NB4 (cell line): ENCODE results near the gene KLHL13.

Experiments used
- CTCF ChIP-seq: IDR thresholded peaks from one replicate; pipeline ENCODE4 v1.5.1; 2012; ENCODE audit warnings: low read depth, low read length
- MAX ChIP-seq: IDR thresholded peaks from 2 replicates; pipeline ENCODE4 v1.6.1; 2011; ENCODE audit warnings: low read depth, low read length
- MYC ChIP-seq: IDR thresholded peaks from 2 replicates; pipeline ENCODE4 v1.6.1; 2011; ENCODE audit warnings: low read depth, low read length
- POLR2A ChIP-seq: IDR thresholded peaks from 2 replicates; pipeline ENCODE4 v1.6.1; 2011; ENCODE audit warnings: mild to moderate bottlenecking; ENCODE audit not compliant: insufficient read length; ENCODE audit errors: extremely low read depth

DNA sequence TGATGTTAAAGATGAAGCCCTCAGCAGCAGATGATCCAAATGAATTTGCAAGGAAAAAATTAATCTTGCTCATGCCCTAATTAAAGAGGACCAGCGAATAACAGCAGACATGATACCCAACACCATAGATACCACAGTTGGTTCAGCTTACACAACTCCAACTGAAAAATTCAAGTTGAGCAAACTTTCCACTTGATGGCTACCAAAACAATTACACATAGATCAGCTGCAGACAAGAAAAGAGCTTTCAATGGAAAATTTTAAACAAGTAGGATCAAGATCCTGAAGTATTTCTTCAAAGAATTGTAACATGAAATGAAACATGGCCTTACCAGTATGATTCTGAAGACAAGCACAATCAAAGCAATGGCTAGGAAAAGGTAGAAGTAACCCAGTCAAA, 90.0 kb downstream of the KLHL13 start:
- no peak for TF ChIP-seq CTCF
- no peak for TF ChIP-seq MAX
- TF ChIP-seq POLR2A = no peak
- no peak for TF ChIP-seq MYC
